CD14-positive monocyte (primary cell): ENCODE data around the gene PLCL2. TPM values are rescaled to one million over a fixed set of nuclear protein-coding genes. Genes with fewer than 3 reads are reported as not detected.
"Not testable (repeated sequence)": the region's sequence is repeated elsewhere in the genome, so short reads cannot be mapped to it uniquely, and the experiment has no call there.

Experiments
- DNase-seq, 3 donors: peaks; one replicate each; pipeline ENCODE4 v3.0.0-alpha.2; 2011 to 2022
- H2AFZ ChIP-seq: 2 replicates; pipeline ENCODE4 v1.6.0; 2012; ENCODE audit warnings: mild to moderate bottlenecking, low read depth, low read length, inconsistent platforms; ENCODE audit not compliant: insufficient read depth, poor library complexity, severe bottlenecking
- H3K27ac ChIP-seq, 2 donors: 1 replicate in 1 of 2; 2 replicates in 1 of 2; pipeline ENCODE4 v1.5.1; 2012 to 2013; ENCODE audit warnings: low read length in 2 of 2, control low read depth in 1 of 2, inconsistent platforms in 1 of 2, low read depth in 1 of 2, mild to moderate bottlenecking in 1 of 2
- H3K27me3 ChIP-seq, 2 donors: one replicate each; pipeline versions ENCODE4 v1.6.0 to v1.6.1; 2011 to 2013; ENCODE audit warnings: low read length in 2 of 2; ENCODE audit not compliant: control insufficient read depth in 2 of 2, insufficient read depth in 2 of 2
- H3K36me3 ChIP-seq, 2 donors: replicated peaks in 1 of 2; 1 replicate in 1 of 2; 2 replicates in 1 of 2; pipeline versions ENCODE4 v1.5.1 to v1.6.1; 2012 to 2013; ENCODE audit warnings: low read length in 2 of 2, control low read depth in 1 of 2, inconsistent platforms in 1 of 2, mild to moderate bottlenecking in 1 of 2; ENCODE audit not compliant: insufficient read depth in 2 of 2, control insufficient read depth in 1 of 2
- H3K4me1 ChIP-seq, 2 donors: 1 replicate in 1 of 2; 2 replicates in 1 of 2; pipeline versions ENCODE4 v1.5.1 to v1.6.1; 2012 to 2013; ENCODE audit warnings: low read length in 2 of 2, control low read depth in 1 of 2, inconsistent platforms in 1 of 2, mild to moderate bottlenecking in 1 of 2, moderate library complexity in 1 of 2; ENCODE audit not compliant: insufficient read depth in 2 of 2, control insufficient read depth in 1 of 2
- H3K4me2 ChIP-seq: replicated peaks from 2 replicates; pipeline ENCODE3; 2012; ENCODE audit warnings: low read length, moderate library complexity, mild to moderate bottlenecking; ENCODE audit not compliant: poor library complexity, severe bottlenecking; ENCODE audit errors: extremely low read depth
- H3K4me3 ChIP-seq, 3 experiments: fragments of 200-600 bp in 1 of 3; sonication (generic) in 1 of 3; replicated peaks in 1 of 3; 1 replicate in 2 of 3; 2 replicates in 1 of 3; pipeline ENCODE4 v1.5.1; 2011 to 2013; ENCODE audit warnings: low read length in 3 of 3, mild to moderate bottlenecking in 3 of 3, control low read depth in 2 of 3, low read depth in 2 of 3, inconsistent platforms in 1 of 3, moderate library complexity in 1 of 3
- H3K79me2 ChIP-seq: 2 replicates; pipeline ENCODE4 v1.6.0; 2012; ENCODE audit warnings: mild to moderate bottlenecking, control low read depth, inconsistent platforms, low read length, moderate library complexity; ENCODE audit not compliant: insufficient read depth
- H3K9ac ChIP-seq: 2 replicates; pipeline ENCODE4 v1.6.0; 2017; ENCODE audit warnings: low read length, mild to moderate bottlenecking; ENCODE audit not compliant: insufficient read depth, poor library complexity, severe bottlenecking
- H3K9me3 ChIP-seq, 2 donors: replicated peaks in 1 of 2; 1 replicate in 1 of 2; 2 replicates in 1 of 2; pipeline versions ENCODE4 v1.5.1 to v1.6.1; 2012 to 2013; ENCODE audit warnings: low read length in 2 of 2, control low read depth in 1 of 2; ENCODE audit not compliant: control insufficient read depth in 1 of 2, insufficient read depth in 1 of 2
- H4K20me1 ChIP-seq: 2 replicates; pipeline ENCODE4 v1.6.0; 2012; ENCODE audit warnings: mild to moderate bottlenecking, low read length, control low read depth, moderate library complexity; ENCODE audit not compliant: insufficient read depth
- H3K27ac Mint-ChIP-seq, 7 donors: one replicate each; pipeline ENCODE4 v1.8.0; 2020; ENCODE audit warnings: mild to moderate bottlenecking in 7 of 7, mixed read lengths in 7 of 7, moderate library complexity in 6 of 7, inconsistent platforms in 2 of 7
- H3K27me3 Mint-ChIP-seq, 3 donors: one replicate each; pipeline ENCODE4 v1.8.0; 2021 to 2022; ENCODE audit warnings: low read depth in 3 of 3, mild to moderate bottlenecking in 3 of 3, mixed read lengths in 3 of 3, moderate library complexity in 3 of 3, inconsistent platforms in 1 of 3
- H3K36me3 Mint-ChIP-seq, 2 donors: one replicate each; pipeline ENCODE4 v1.8.0; 2020; ENCODE audit warnings: mixed read lengths in 2 of 2, inconsistent platforms in 1 of 2, mild to moderate bottlenecking in 1 of 2
- H3K4me1 Mint-ChIP-seq: one replicate; pipeline ENCODE4 v1.8.0; 2020; ENCODE audit warnings: mild to moderate bottlenecking, mixed read lengths
- H3K4me3 Mint-ChIP-seq, 2 donors: one replicate each; pipeline ENCODE4 v1.8.0; 2020; ENCODE audit warnings: mild to moderate bottlenecking in 2 of 2, mixed read lengths in 2 of 2, moderate library complexity in 1 of 2
- H3K9me3 Mint-ChIP-seq, 7 donors: one replicate each; pipeline ENCODE4 v1.8.0; 2020 to 2022; ENCODE audit warnings: mixed read lengths in 7 of 7, mild to moderate bottlenecking in 6 of 7, moderate library complexity in 6 of 7, inconsistent platforms in 2 of 7
- CTCF ChIP-seq: fragments of 200-600 bp; IDR thresholded peaks from one replicate; pipeline ENCODE4 v1.8.0; 2022; ENCODE audit warnings: antibody characterized with exemption, mild to moderate bottlenecking
- WGBS: methylation state at CpG from one replicate; pipeline ENCODE4 v1.1.5; 2013; ENCODE audit warnings: missing lambda C conversion rate; ENCODE audit not compliant: insufficient coverage; 5-methylcytosine and 5-hydroxymethylcytosine counted together
- intact Hi-C, 2 donors: fragments of 100-400 bp; cut with micrococcal nuclease; formaldehyde crosslinking; loops; one replicate each; pipeline versions ENCODE4 v1.15.0 to v1.15.1; 2023
- polyA plus RNA-seq, 3 donors: library from polyadenylated mRNA; depleted of rRNA in 1 of 3; unstranded in 2 of 3; stranded (reverse) in 1 of 3; fragments of 300-500 nt in 2 of 3; fragments of >200 nt in 1 of 3; fragmentation: Illumina TruSeq in 2 of 3; gene quantifications; 1 replicate in 2 of 3; 2 replicates in 1 of 3; pipeline ENCODE4 v1.2.3, GENCODE V29; 2012 to 2021

The PLCL2 gene
- polyA plus RNA-seq, 3 donors, result 18.8 to 32.5 (median 26.8) TPM

GRCh38 chr3:16978921-16979271, 94.1 kb downstream of the PLCL2 start:
- H3K27ac Mint-ChIP-seq, result no peak overlapping the region
- peaks cover 79% of the 10 kb centered on the region for H3K79me2 ChIP-seq
- H3K27me3 Mint-ChIP-seq, result peaks cover 0 to 2% (median 1%) of the 10 kb centered on the region in 3 donors

GRCh38 chr3:16979769-16980515, 95.2 kb downstream of the PLCL2 start:
- Histone ChIP-seq H4K20me1 (peaks cover 85% of the 10 kb centered on the region), H3K79me2 (peaks cover 79% of the 10 kb centered on the region)
- H3K36me3 ChIP-seq, H3K4me3 ChIP-seq, H2AFZ ChIP-seq, DNase-seq, H3K9ac ChIP-seq, H3K4me3 Mint-ChIP-seq, H3K27ac Mint-ChIP-seq, H3K36me3 Mint-ChIP-seq, H3K27me3 ChIP-seq, H3K4me1 ChIP-seq, H3K27ac ChIP-seq, H3K9me3 ChIP-seq, H3K4me2 ChIP-seq, H3K27me3 Mint-ChIP-seq, intact Hi-C loops: not testable (repeated sequence)
- H3K4me1 Mint-ChIP-seq, result peaks cover 24% of the 10 kb centered on the region
- H3K9me3 Mint-ChIP-seq, result peaks cover 0 to 10% (median 3%) of the 10 kb centered on the region in 7 donors
- 100% methylated on average over 9 of the region's 43 CpGs for WGBS

More at GRCh38 chr3:16978921-16979271, 94.1 kb downstream of the PLCL2 start:
- Histone ChIP-seq H3K27me3 (no peaks in the 10 kb centered on the region), H4K20me1 (peaks cover 85% of the 10 kb centered on the region), H3K36me3 (no peaks in the 10 kb centered on the region), H3K4me2 (no peak overlapping the region), H3K4me3 (no peak overlapping the region), H3K9ac (no peak overlapping the region), H2AFZ (no peak overlapping the region), H3K9me3 (no peaks in the 10 kb centered on the region), H3K27ac (no peak overlapping the region), H3K4me1 (no peaks in the 10 kb centered on the region)
- H3K4me1 Mint-ChIP-seq, result peaks cover 29% of the 10 kb centered on the region
- intact Hi-C loops, result no loop called here
- no peak overlapping the region for H3K4me3 Mint-ChIP-seq
- WGBS, result no CpG with 5 or more reads among the region's 3 CpGs
- H3K36me3 Mint-ChIP-seq, result peaks cover 2 to 7% of the 10 kb centered on the region in 2 donors
- H3K9me3 Mint-ChIP-seq, result peaks cover 0 to 10% (median 3%) of the 10 kb centered on the region in 7 donors
- no peak for DNase-seq
- TF ChIP-seq CTCF, result no peak

GRCh38 chr3:16980526-16980925, 95.8 kb downstream of the PLCL2 start:
- H3K4me3 Mint-ChIP-seq, H3K4me3 ChIP-seq, H3K4me1 ChIP-seq, H3K9me3 ChIP-seq, H3K27me3 ChIP-seq, H3K9ac ChIP-seq, H3K36me3 ChIP-seq, H3K36me3 Mint-ChIP-seq, H3K4me2 ChIP-seq, DNase-seq, H3K27ac ChIP-seq, H3K27me3 Mint-ChIP-seq, intact Hi-C loops, H3K27ac Mint-ChIP-seq, H2AFZ ChIP-seq: not testable (repeated sequence)
- Mint-ChIP-seq H3K9me3 (peaks cover 0 to 10% (median 3%) of the 10 kb centered on the region in 7 donors), H3K4me1 (peaks cover 22% of the 10 kb centered on the region)
- WGBS, result no CpG with 5 or more reads among the region's 26 CpGs
- Histone ChIP-seq H4K20me1 (peaks cover 85% of the 10 kb centered on the region), H3K79me2 (peaks cover 79% of the 10 kb centered on the region)
